HepG2 (cell line): Measurements from ENCODE around the gene TMEM250. TPM values are rescaled to one million over a fixed set of nuclear protein-coding genes. Genes with fewer than 3 reads are reported as not detected.

Source experiments
- ATAC-seq: fragments of 200-7000 bp; cut with Tn5 transposase; 3 replicates; pipeline ENCODE4 v1.9.1; 2020; ENCODE audit warnings: mild to moderate bottlenecking, moderate library complexity
- Bru-seq: library from RNA; stranded (reverse); fragments of 400-500 nt; gene quantifications from one replicate; lab custom pipeline; 2021; lab: Mats Ljungman, UMichigan
- BruChase-seq, 2 experiments: library from RNA; stranded (reverse); fragments of 400-500 nt; gene quantifications; one replicate each; lab custom pipeline; 2021; lab: Mats Ljungman, UMichigan
- BruUV-seq: library from RNA; stranded (reverse); fragments of 400-500 nt; replicated peaks from 2 replicates; lab custom pipeline; 2021; lab: Mats Ljungman, UMichigan
- CTCF ChIA-PET: fragments of 300-600 bp; formaldehyde crosslinking; extraction: SDS; loops from one replicate; lab custom pipeline; 2021; ENCODE audit warnings: low total read pairs, inconsistent platforms, low intra/inter-chr PET ratio; lab: Yijun Ruan, JAX
- POLR2A ChIA-PET: fragments of 350-600 bp; sonication (Branson Sonifier 250); formaldehyde crosslinking; loops from one replicate; lab custom pipeline; 2020; ENCODE audit warnings: antibody characterized with exemption, inconsistent platforms; lab: Yijun Ruan, JAX
- DNase-seq: peaks from one replicate; pipeline ENCODE4 v3.0.0-alpha.2; 2015; ENCODE audit warnings: low spot score
- FAIRE-seq: peaks from 3 replicates; lab custom pipeline; 2011; peaks lifted over from hg19 to GRCh38; lab: Jason Lieb, UNC
- H2AFZ ChIP-seq: one replicate; pipeline ENCODE4 v1.6.1; 2011; ENCODE audit warnings: low read length, inconsistent platforms
- H3K27ac ChIP-seq: fragments of 300-600 bp; 3 replicates; pipeline ENCODE4 v1.8.0; 2011; ENCODE audit warnings: mixed run types, mild to moderate bottlenecking, mixed read lengths, low read length, inconsistent platforms; ENCODE audit not compliant: insufficient read depth; ENCODE audit errors: extremely low read length
- H3K27me3 ChIP-seq, 2 experiments: fragments of 200-600 bp in 1 of 2; 2 replicates in 1 of 2; 3 replicates in 1 of 2; pipeline versions ENCODE4 v1.6.0 to v1.8.0; 2011; ENCODE audit warnings: low read length in 2 of 2, mild to moderate bottlenecking in 2 of 2, moderate library complexity in 2 of 2, inconsistent platforms in 1 of 2; ENCODE audit not compliant: insufficient read depth in 2 of 2, control insufficient read depth in 1 of 2
- H3K36me3 ChIP-seq, 2 experiments: fragments of 200-600 bp in 1 of 2; replicated peaks in 1 of 2; 2 replicates in 1 of 2; 3 replicates in 1 of 2; pipeline versions ENCODE4 v1.5.1 to v1.8.0; 2011; ENCODE audit warnings: low read length in 2 of 2, inconsistent platforms in 1 of 2; ENCODE audit not compliant: insufficient read depth in 2 of 2, control insufficient read depth in 1 of 2
- H3K4me1 ChIP-seq: 2 replicates; pipeline ENCODE4 v1.5.1; 2012; ENCODE audit warnings: low read length, inconsistent platforms; ENCODE audit not compliant: insufficient read depth
- H3K4me2 ChIP-seq: 2 replicates; pipeline ENCODE4 v1.6.0; 2011; ENCODE audit warnings: low read depth, low read length, inconsistent platforms
- H3K4me3 ChIP-seq, 3 experiments: fragments of 200-600 bp in 1 of 3; sonication (generic), shearing (Covaris generic) in 1 of 3; replicated peaks in 1 of 3; 2 replicates each; pipeline ENCODE4 v1.5.1; 2011 to 2016; ENCODE audit warnings: low read length in 3 of 3, inconsistent platforms in 2 of 3, low read depth in 2 of 3, mild to moderate bottlenecking in 2 of 3, control low read depth in 1 of 3, mixed read lengths in 1 of 3; ENCODE audit not compliant: insufficient read depth in 1 of 3
- H3K79me2 ChIP-seq: one replicate; pipeline ENCODE4 v1.6.1; 2011; ENCODE audit warnings: low read length, inconsistent platforms; ENCODE audit not compliant: insufficient read depth
- H3K9ac ChIP-seq: 2 replicates; pipeline ENCODE4 v1.6.0; 2011; ENCODE audit warnings: mild to moderate bottlenecking, low read depth, low read length, inconsistent platforms; ENCODE audit not compliant: insufficient read depth
- H3K9me3 ChIP-seq: 2 replicates; pipeline ENCODE4 v1.5.1; 2012; ENCODE audit warnings: mild to moderate bottlenecking, low read length
- H4K20me1 ChIP-seq: 2 replicates; pipeline ENCODE4 v1.6.0; 2011; ENCODE audit warnings: inconsistent platforms, mild to moderate bottlenecking, low read length, moderate library complexity; ENCODE audit not compliant: insufficient read depth
- ASH2L ChIP-seq: fragments of 300-600, 200-600 bp; sonication (generic); IDR thresholded peaks from 2 replicates; pipeline ENCODE4 v1.7.0; 2017; ENCODE audit warnings: low read depth, mild to moderate bottlenecking, moderate library complexity, mixed read lengths, low read length; ENCODE audit not compliant: insufficient read length
- ATM ChIP-seq: fragments of 450-650 bp; IDR thresholded peaks from 2 replicates; pipeline ENCODE4 v1.7.1; 2017; ENCODE audit warnings: mild to moderate bottlenecking, borderline replicate concordance
- EED ChIP-seq: sonication (generic); formaldehyde crosslinking; IDR thresholded peaks from 2 replicates; pipeline ENCODE4 v1.5.0; 2020; ENCODE audit warnings: mild to moderate bottlenecking, missing genetic modification reagents
- HMG20A ChIP-seq: IDR thresholded peaks from 2 replicates; pipeline ENCODE4 v1.6.1; 2016; ENCODE audit warnings: borderline replicate concordance
- HNRNPLL ChIP-seq: fragments of 200-400 bp; formaldehyde crosslinking; IDR thresholded peaks from 2 replicates; pipeline ENCODE4 v1.6.1; 2017; ENCODE audit warnings: mild to moderate bottlenecking, low read depth, low read length; ENCODE audit not compliant: poor library complexity, severe bottlenecking
- MAF1 ChIP-seq: sonication (generic); formaldehyde crosslinking; IDR thresholded peaks from 2 replicates; pipeline ENCODE4 v1.5.0; 2020; ENCODE audit warnings: missing genetic modification reagents, borderline replicate concordance
- MBD4 ChIP-seq: IDR thresholded peaks from 2 replicates; pipeline ENCODE4 v1.6.1; 2012; ENCODE audit warnings: low read length, inconsistent platforms, borderline replicate concordance
- SMARCC2 ChIP-seq: fragments of 450-650 bp; IDR thresholded peaks from 2 replicates; pipeline ENCODE4 v1.6.1; 2017; ENCODE audit warnings: antibody characterized with exemption, mild to moderate bottlenecking
- SNRNP70 ChIP-seq: fragments of 200-400 bp; formaldehyde crosslinking; IDR thresholded peaks from 2 replicates; pipeline ENCODE4 v1.6.1; 2017; ENCODE audit warnings: mild to moderate bottlenecking, low read depth, low read length, moderate library complexity
- TGIF2 ChIP-seq: IDR thresholded peaks from 2 replicates; pipeline ENCODE4 v1.6.1; 2016; ENCODE audit warnings: control low read depth, missing compliant biosample characterization
- TOPORS ChIP-seq: sonication (generic); formaldehyde crosslinking; IDR thresholded peaks from 2 replicates; pipeline ENCODE4 v1.8.0; 2023; ENCODE audit warnings: mild to moderate bottlenecking, missing genetic modification reagents
- XBP1 ChIP-seq: sonication (generic); formaldehyde crosslinking; IDR thresholded peaks from 2 replicates; pipeline ENCODE4 v1.5.0; 2020; ENCODE audit warnings: missing genetic modification reagents
- YEATS2 ChIP-seq: sonication (generic); formaldehyde crosslinking; IDR thresholded peaks from 2 replicates; pipeline ENCODE4 v1.4.0; 2020; ENCODE audit warnings: missing genetic modification reagents, borderline replicate concordance
- ZNF256 ChIP-seq: sonication (generic); formaldehyde crosslinking; conservative IDR thresholded peaks from 2 replicates; pipeline ENCODE4 v1.4.0; 2020; ENCODE audit warnings: missing genetic modification reagents
- ZNF792 ChIP-seq: IDR thresholded peaks from 2 replicates; pipeline ENCODE4 v1.6.1; 2016
- WGBS: methylation state at CpG from one replicate; pipeline ENCODE4 v1.1.6; 2017; ENCODE audit warnings: low lambda C conversion rate; 5-methylcytosine and 5-hydroxymethylcytosine counted together
- in situ Hi-C: cut with HindIII; loops from 2 replicates; pipeline ENCODE4 v1.10.0; 2017; ENCODE audit warnings: low pct_unique_long_range_greater_than_20kb; ENCODE audit not compliant: extremely low pct_ligation_motif_present
- intact Hi-C: fragments of 100-400 bp; cut with micrococcal nuclease; formaldehyde crosslinking; loops from one replicate; pipeline ENCODE4 v1.10.0; 2022; ENCODE audit not compliant: unreplicated experiment
- long read RNA-seq, 2 experiments: library from RNA in 1 of 2; library from polyadenylated mRNA in 1 of 2; stranded (forward) in 1 of 2; unstranded in 1 of 2; transcript quantifications; one replicate each; pipeline ENCODE4 v2.0.0, GENCODE V29; 2019 to 2022
- polyA minus RNA-seq, 3 experiments: library from RNA; depleted of rRNA, polyadenylated mRNA; stranded (reverse); fragments of >200 nt; gene quantifications; 2 replicates each; pipeline ENCODE4 v1.2.3, GENCODE V29; 2011; ENCODE audit warnings: low replicate concordance in 1 of 3
- polyA plus RNA-seq, 8 experiments: library from polyadenylated mRNA; depleted of rRNA in 3 of 8; stranded (reverse) in 7 of 8; unstranded in 1 of 8; fragments of >200 nt; fragmentation: Illumina TruSeq in 4 of 8; extraction: Trizol in 4 of 8; gene quantifications; 2 replicates each; pipeline versions ENCODE4 v1.2.1 to v1.2.3, GENCODE V29; 2011 to 2016; ENCODE audit warnings: low read depth in 4 of 8, missing spikeins in 1 of 8, mixed read lengths in 1 of 8; ENCODE audit not compliant: insufficient read depth in 1 of 8
- total RNA-seq, 5 experiments: library from RNA; depleted of rRNA; stranded (reverse); fragments of >200 nt; fragmentation: Illumina TruSeq; extraction: Trizol; gene quantifications; 2 replicates each; pipeline ENCODE4 v1.2.3, GENCODE V29; 2016; ENCODE audit warnings: low read depth in 1 of 5
- TF ChIP-seq, protein P1 (sequence below), 2 experiments: fragments of 450-650 bp in 1 of 2; sonication (generic) in 1 of 2; formaldehyde crosslinking; IDR thresholded peaks; 2 replicates each; pipeline versions ENCODE4 v1.5.0 to v1.8.0; 2020 to 2022; ENCODE audit warnings: mild to moderate bottlenecking in 1 of 2, missing genetic modification reagents in 1 of 2
- TF ChIP-seq, protein P2 (sequence below): sonication (generic); formaldehyde crosslinking; IDR thresholded peaks from 2 replicates; pipeline ENCODE4 v1.5.0; 2020; ENCODE audit warnings: missing genetic modification reagents, mild to moderate bottlenecking, borderline replicate concordance

TMEM250 gene, protein sequence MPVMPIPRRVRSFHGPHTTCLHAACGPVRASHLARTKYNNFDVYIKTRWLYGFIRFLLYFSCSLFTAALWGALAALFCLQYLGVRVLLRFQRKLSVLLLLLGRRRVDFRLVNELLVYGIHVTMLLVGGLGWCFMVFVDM
- total RNA-seq (2016; rRNA removed; fragmentation: Illumina TruSeq; extraction: Trizol) (12.0 and 13.9 TPM in 2 replicates), polyA plus RNA-seq (2011; rRNA removed) (5.5 and 7.1 TPM in 2 replicates), polyA minus RNA-seq (2011; rRNA and poly(A)+ RNA removed; ENCODE audit: low replicate concordance) (18.3 and 50.6 TPM in 2 replicates), Bru-seq, nascent RNA (percentile 66 among the genes with signal in this experiment), BruChase-seq, experiment 1, labeled RNA remaining after a 6-hour chase (percentile 88 among the genes with signal in this experiment), BruChase-seq, experiment 2, labeled RNA remaining after a 2-hour chase (percentile 79 among the genes with signal in this experiment)
- total RNA-seq (2016; cell fraction: cytosol; rRNA removed; fragmentation: Illumina TruSeq; extraction: Trizol; ENCODE audit: low read depth) = 7.7 and 7.9 TPM in 2 replicates
- total RNA-seq (2016; cell fraction: insoluble cytoplasmic fraction; rRNA removed; fragmentation: Illumina TruSeq; extraction: Trizol) = 9.6 and 13.9 TPM in 2 replicates
- total RNA-seq (2016; cell fraction: membrane; rRNA removed; fragmentation: Illumina TruSeq; extraction: Trizol) = 17.8 and 22.1 TPM in 2 replicates
- 10.1 and 11.0 TPM in 2 replicates for total RNA-seq (2016; cell fraction: nucleus; rRNA removed; fragmentation: Illumina TruSeq; extraction: Trizol)
- polyA plus RNA-seq (2011; cell fraction: cytosol; rRNA removed) = 7.1 and 10.4 TPM in 2 replicates
- 9.4 and 12.5 TPM in 2 replicates for polyA plus RNA-seq (2011; cell fraction: nucleus; rRNA removed)
- 6.0 and 9.5 TPM in 2 replicates for polyA plus RNA-seq (2012)
- 6.4 and 8.1 TPM in 2 replicates for polyA plus RNA-seq (2016; cell fraction: cytosol; fragmentation: Illumina TruSeq; extraction: Trizol; ENCODE audit: low read depth)
- polyA plus RNA-seq (2016; cell fraction: insoluble cytoplasmic fraction; fragmentation: Illumina TruSeq; extraction: Trizol; ENCODE audit: low read depth) = 14.5 and 15.8 TPM in 2 replicates
- 14.9 and 17.1 TPM in 2 replicates for polyA plus RNA-seq (2016; cell fraction: membrane; fragmentation: Illumina TruSeq; extraction: Trizol; ENCODE audit: low read depth)
- polyA plus RNA-seq (2016; cell fraction: nucleus; fragmentation: Illumina TruSeq; extraction: Trizol; ENCODE audit: insufficient read depth, low read depth) = 14.9 and 17.4 TPM in 2 replicates
- 7.9 and 8.8 TPM in 2 replicates for polyA minus RNA-seq (2011; cell fraction: cytosol; rRNA and poly(A)+ RNA removed)
- polyA minus RNA-seq (2011; cell fraction: nucleus; rRNA and poly(A)+ RNA removed) = 4.7 and 8.0 TPM in 2 replicates
- long read RNA-seq, experiment 1, partial matches to known transcripts = 0 of 9 reads
- long read RNA-seq, experiment 1, other reads (novel, unspliced or antisense) = 8 of 9 reads
- long read RNA-seq, experiment 2, transcript TMEM250-201 (2 exons, 2,823 nt) = major isoform, 61 of 89 reads
- long read RNA-seq, experiment 2, partial matches to known transcripts = 0 of 89 reads
- long read RNA-seq, experiment 2, other reads (novel, unspliced or antisense) = 27 of 89 reads

DNA sequence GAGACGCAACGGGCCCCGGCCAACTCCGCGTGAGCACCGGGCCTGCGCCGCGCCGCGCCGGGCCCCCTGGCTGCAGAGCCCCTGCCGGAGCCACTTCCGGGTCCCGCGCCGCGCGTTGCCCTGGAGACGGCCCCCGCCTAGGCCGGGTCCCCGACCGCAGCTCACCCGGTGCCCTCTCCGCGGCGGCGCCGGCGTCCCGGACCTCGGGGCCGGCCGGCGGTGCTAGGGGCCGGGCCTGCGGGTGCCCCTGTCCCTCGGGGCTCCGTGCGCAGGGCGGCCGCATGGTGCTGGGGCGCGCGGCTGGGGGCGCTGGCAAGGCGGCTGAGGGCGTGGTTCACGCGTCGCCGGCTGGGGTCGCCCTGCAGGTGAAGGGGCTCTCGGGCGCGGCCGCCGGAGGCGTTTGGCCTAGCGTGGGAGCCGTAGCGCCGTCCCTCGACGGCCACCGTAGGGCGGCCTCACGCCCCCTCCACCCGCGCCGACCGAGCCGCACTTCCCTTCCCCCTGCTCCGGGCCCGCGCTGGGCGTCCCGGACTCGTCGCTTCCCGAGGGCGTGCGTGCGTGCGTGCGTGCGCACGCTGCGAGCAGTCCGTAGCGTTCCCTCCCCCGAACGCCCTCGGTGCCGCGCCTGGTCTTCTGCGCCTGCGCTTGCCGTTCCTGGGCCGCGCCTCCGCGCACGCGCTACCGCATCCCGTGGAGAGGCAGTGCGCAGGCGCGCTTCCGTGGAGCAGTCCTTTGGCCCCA, at the start of gene TMEM250:
Gene TMEM250, minus strand, starts transcription at position 556 of the 741 bp plus-strand sequence. CDS start 1,975 bp downstream, outside the sequence.
- ATAC-seq = peak; percentile 73
- CTCF ChIA-PET = no interaction called here
- TF ChIP-seq MBD4 = no peak
- TF ChIP-seq, protein P1, sequence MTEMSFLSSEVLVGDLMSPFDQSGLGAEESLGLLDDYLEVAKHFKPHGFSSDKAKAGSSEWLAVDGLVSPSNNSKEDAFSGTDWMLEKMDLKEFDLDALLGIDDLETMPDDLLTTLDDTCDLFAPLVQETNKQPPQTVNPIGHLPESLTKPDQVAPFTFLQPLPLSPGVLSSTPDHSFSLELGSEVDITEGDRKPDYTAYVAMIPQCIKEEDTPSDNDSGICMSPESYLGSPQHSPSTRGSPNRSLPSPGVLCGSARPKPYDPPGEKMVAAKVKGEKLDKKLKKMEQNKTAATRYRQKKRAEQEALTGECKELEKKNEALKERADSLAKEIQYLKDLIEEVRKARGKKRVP (CRISPR knock-in tag; IDR thresholded peaks at IDR 0.05) = no peak
- 0 out of 2 replicates have a peak, but pooled peaks have one; percentile 61 for TF ChIP-seq ZNF792 (CRISPR knock-in tag)
- no peak; the same call in 1 of the 2 replicates for TF ChIP-seq MAF1 (CRISPR knock-in tag)
- TF ChIP-seq TGIF2 (CRISPR knock-in tag) = peak; percentile 44
- TF ChIP-seq EED (CRISPR knock-in tag) = no peak
- TF ChIP-seq XBP1 (CRISPR knock-in tag) = no peak
- TF ChIP-seq, protein P2, sequence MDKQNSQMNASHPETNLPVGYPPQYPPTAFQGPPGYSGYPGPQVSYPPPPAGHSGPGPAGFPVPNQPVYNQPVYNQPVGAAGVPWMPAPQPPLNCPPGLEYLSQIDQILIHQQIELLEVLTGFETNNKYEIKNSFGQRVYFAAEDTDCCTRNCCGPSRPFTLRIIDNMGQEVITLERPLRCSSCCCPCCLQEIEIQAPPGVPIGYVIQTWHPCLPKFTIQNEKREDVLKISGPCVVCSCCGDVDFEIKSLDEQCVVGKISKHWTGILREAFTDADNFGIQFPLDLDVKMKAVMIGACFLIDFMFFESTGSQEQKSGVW (CRISPR knock-in tag) = no peak
- peak; percentile 88 for TF ChIP-seq YEATS2 (CRISPR knock-in tag)
- no peak for TF ChIP-seq TOPORS (CRISPR knock-in tag)
- no peak for TF ChIP-seq SMARCC2
- TF ChIP-seq ASH2L = no peak
- no peak for TF ChIP-seq ZNF256 (CRISPR knock-in tag)
- no peak for TF ChIP-seq ATM
- TF ChIP-seq SNRNP70 = no peak
- TF ChIP-seq HMG20A (CRISPR knock-in tag) = no peak
- TF ChIP-seq HNRNPLL = peak; percentile 93

More for the DNA sequence above, at the start of gene TMEM250:
- POLR2A ChIA-PET = interaction anchor here (0.9 to 3.4 kb wide), 14 partner anchors 12 to 213 kb away, joined by 4 to 41 read pairs (median 8); partner anchors contain the start of genes CAMSAP1, NACC2 and UBAC1
- DNase-seq (peak; percentile 92), FAIRE-seq (peak; percentile 92)
- Histone ChIP-seq H4K20me1 (0 out of 2 replicates have a peak, but pooled peaks cover under 1% of the 10 kb centered on the region), H3K4me2 (peak within 1 kb of the TSS; percentile 96), H3K4me3 (peak within 1 kb of the TSS; percentile 60 to 88 (median 83)), H3K4me1 (peaks cover 40% of the 10 kb centered on the region), H3K79me2 (no peaks in the 10 kb centered on the region), H3K9ac (peak within 1 kb of the TSS; percentile 81), H3K36me3 (no peaks in the 10 kb centered on the region), H2AFZ (no peak within 1 kb of the TSS), H3K9me3 (no peaks in the 10 kb centered on the region), H3K27me3 (peaks cover 0 to 5% of the 10 kb centered on the region in 2 experiments; a peak in 1 of 5 replicates), H3K27ac (peak within 1 kb of the TSS; percentile 96)
- no TSS peak for BruUV-seq
- 0% methylated on average over 7 of the region's 112 CpGs for WGBS
- in situ Hi-C loops (no loop called here), intact Hi-C loops (loop anchor here (1.0 kb wide), 1 partner anchor 106 kb away; no protein-coding TSS in a partner anchor)
